GM23338 (cell line): Measurements from ENCODE around the gene CHCHD3. TPM values are rescaled to one million over a fixed set of nuclear protein-coding genes. Genes with fewer than 3 reads are reported as not detected.
A peak's percentile ranks its signal among the peaks of the same experiment; 100 is the strongest.

Experiments
- ATAC-seq: fragments of 200-7000 bp; cut with Tn5 transposase; 3 replicates; pipeline ENCODE4 v1.9.1; 2020
- DNase-seq: peaks from one replicate; pipeline ENCODE4 v3.0.0-alpha.2; 2015; ENCODE audit warnings: low spot score
- H2AFZ ChIP-seq: fragments of 200-600 bp; sonication (generic); 2 replicates; pipeline ENCODE4 v1.8.0; 2016; ENCODE audit warnings: antibody characterized with exemption, mild to moderate bottlenecking, moderate library complexity
- H3F3A ChIP-seq: fragments of 200-600 bp; sonication (generic); replicated peaks from 2 replicates; pipeline ENCODE4 v1.8.0; 2017; ENCODE audit warnings: antibody characterized with exemption, mixed run types, low read depth
- H3K27ac ChIP-seq: fragments of 200-600 bp; sonication (generic); 2 replicates; pipeline ENCODE4 v1.6.1; 2016; ENCODE audit warnings: low read depth
- H3K27me3 ChIP-seq: fragments of 200-600 bp; sonication (generic); 2 replicates; pipeline ENCODE4 v1.8.0; 2016; ENCODE audit warnings: mild to moderate bottlenecking, mixed run types, moderate library complexity; ENCODE audit not compliant: insufficient read depth
- H3K36me3 ChIP-seq: fragments of 200-600 bp; sonication (generic); 2 replicates; pipeline ENCODE4 v1.8.0; 2016; ENCODE audit warnings: mild to moderate bottlenecking; ENCODE audit not compliant: insufficient read depth
- H3K4me1 ChIP-seq: fragments of 200-600 bp; sonication (generic); 2 replicates; pipeline ENCODE4 v1.8.0; 2016; ENCODE audit warnings: mild to moderate bottlenecking, moderate library complexity; ENCODE audit not compliant: insufficient read depth
- H3K4me2 ChIP-seq: fragments of 200-600 bp; sonication (generic); 2 replicates; pipeline ENCODE4 v1.7.1; 2017; ENCODE audit warnings: mixed run types
- H3K4me3 ChIP-seq: fragments of 200-600 bp; sonication (generic); 2 replicates; pipeline ENCODE4 v1.6.1; 2016; ENCODE audit warnings: mixed run types
- H3K79me2 ChIP-seq: fragments of 200-600 bp; sonication (generic); replicated peaks from 2 replicates; pipeline ENCODE4 v1.8.0; 2017; ENCODE audit warnings: mild to moderate bottlenecking; ENCODE audit not compliant: insufficient read depth
- H3K9me2 ChIP-seq: fragments of 200-600 bp; sonication (generic); 2 replicates; pipeline ENCODE4 v1.8.0; 2017; ENCODE audit not compliant: insufficient read depth
- H4K20me1 ChIP-seq: fragments of 200-600 bp; sonication (generic); replicated peaks from 2 replicates; pipeline ENCODE4 v1.8.0; 2017; ENCODE audit warnings: mild to moderate bottlenecking; ENCODE audit not compliant: insufficient read depth
- H3K27ac Mint-ChIP-seq: 2 replicates; pipeline ENCODE4 v1.8.0; 2020; ENCODE audit warnings: inconsistent platforms, mild to moderate bottlenecking, moderate library complexity, mixed read lengths
- H3K27me3 Mint-ChIP-seq: 3 replicates; pipeline ENCODE4 v1.8.0; 2022; ENCODE audit warnings: low read depth, mild to moderate bottlenecking, moderate library complexity, mixed read lengths, inconsistent platforms; ENCODE audit not compliant: insufficient read depth, poor library complexity
- H3K36me3 Mint-ChIP-seq: 3 replicates; pipeline ENCODE4 v1.8.0; 2021; ENCODE audit warnings: low read depth, mild to moderate bottlenecking, inconsistent platforms, moderate library complexity, mixed read lengths
- H3K4me1 Mint-ChIP-seq: 3 replicates; pipeline ENCODE4 v1.8.0; 2020; ENCODE audit warnings: mild to moderate bottlenecking, inconsistent platforms, mixed read lengths
- H3K4me3 Mint-ChIP-seq: 3 replicates; pipeline ENCODE4 v1.8.0; 2021; ENCODE audit warnings: moderate library complexity, mild to moderate bottlenecking, inconsistent platforms, mixed read lengths
- H3K9me3 Mint-ChIP-seq: 3 replicates; pipeline ENCODE4 v1.8.0; 2020; ENCODE audit warnings: moderate library complexity, mild to moderate bottlenecking, inconsistent platforms, mixed read lengths
- CTCF ChIP-seq, 2 experiments: fragments of 200-600 bp in 1 of 2; sonication (generic) in 1 of 2; conservative IDR thresholded peaks; 2 replicates each; pipeline versions ENCODE4 v1.5.1 to v1.6.1; 2016 to 2017; ENCODE audit warnings: antibody characterized with exemption in 2 of 2, low read depth in 2 of 2, mild to moderate bottlenecking in 2 of 2, moderate library complexity in 1 of 2
- ETS1 ChIP-seq: IDR thresholded peaks from 2 replicates; pipeline ENCODE4 v1.6.1; 2016; ENCODE audit warnings: antibody characterized with exemption
- EZH2phosphoT487 ChIP-seq: fragments of 200-600 bp; sonication (generic); IDR thresholded peaks from one replicate; pipeline ENCODE4 v1.8.1; 2018; ENCODE audit warnings: antibody characterized with exemption; ENCODE audit not compliant: unreplicated experiment
- JUNB ChIP-seq: IDR thresholded peaks from one replicate; pipeline ENCODE4 v1.6.1; 2016; ENCODE audit warnings: antibody characterized with exemption; ENCODE audit not compliant: unreplicated experiment
- NANOG ChIP-seq: IDR thresholded peaks from 2 replicates; pipeline ENCODE4 v1.6.1; 2016; ENCODE audit warnings: antibody characterized with exemption, borderline replicate concordance
- REST ChIP-seq: IDR thresholded peaks from one replicate; pipeline ENCODE4 v1.6.1; 2018; ENCODE audit warnings: antibody characterized with exemption; ENCODE audit not compliant: unreplicated experiment
- STAT1 ChIP-seq: IDR thresholded peaks from one replicate; pipeline ENCODE4 v1.6.1; 2016; ENCODE audit warnings: antibody characterized with exemption; ENCODE audit not compliant: unreplicated experiment
- ZNF331 ChIP-seq: fragments of 250-450 bp; sonication (Bioruptor Pico); IDR thresholded peaks from 2 replicates; pipeline ENCODE4 v1.5.0; 2020; ENCODE audit warnings: low read depth, mild to moderate bottlenecking, moderate library complexity
- polyA plus RNA-seq: library from polyadenylated mRNA; unstranded; fragments of >200 nt; fragmentation: Nextera tagmentation; extraction: Ambion mirVana; gene quantifications from 2 replicates; pipeline ENCODE4 v1.2.1, GENCODE V29; 2016
- total RNA-seq: library from RNA; depleted of rRNA; stranded (reverse); fragments of >200 nt; shearing (Covaris generic); gene quantifications from 2 replicates; pipeline ENCODE4 v1.2.3, GENCODE V29; 2014

The CHCHD3 gene
- total and polyA plus RNA-seq, 2 experiments from 2014 or later = 107 to 131 TPM

- DNase-seq = peak; percentile 41
- Histone ChIP-seq H3F3A (no peaks in the 10 kb centered on the region), H3K36me3 (peaks cover 5% of the 10 kb centered on the region; the same call in 1 of the 2 replicates), H3K27me3 (no peaks in the 10 kb centered on the region), H3K27ac (peak overlapping the region; percentile 68), H4K20me1 (peaks cover 44% of the 10 kb centered on the region), H3K79me2 (peaks cover 100% of the 10 kb centered on the region), H3K9me2 (no peaks in the 10 kb centered on the region), H3K4me1 (peaks cover 12% of the 10 kb centered on the region), H2AFZ (no peak overlapping the region), H3K4me3 (no peak overlapping the region), H3K4me2 (peak overlapping the region; percentile 56; the same call in 1 of the 2 replicates)
- H3K27me3 Mint-ChIP-seq = no peaks in the 10 kb centered on the region
- peak overlapping the region; percentile 22; the same call in 2 of the 3 replicates for H3K4me3 Mint-ChIP-seq
- peaks cover 28% of the 10 kb centered on the region for H3K4me1 Mint-ChIP-seq
- H3K27ac Mint-ChIP-seq = peak overlapping the region; percentile 81
- H3K36me3 Mint-ChIP-seq = peaks cover 32% of the 10 kb centered on the region; the same call in 2 of the 3 replicates
- no peaks in the 10 kb centered on the region for H3K9me3 Mint-ChIP-seq
- TF ChIP-seq ZNF331 (CRISPR knock-in tag) = no peak
- no peak for TF ChIP-seq REST
- TF ChIP-seq STAT1 = no peak
- TF ChIP-seq ETS1 = no peak
- TF ChIP-seq JUNB = no peak
- no peak for TF ChIP-seq EZH2phosphoT487
- ATAC-seq = peak; percentile 85
Observed at GRCh38 chr7:133070562-133070961, 11.3 kb downstream of the CHCHD3 start.

DNA sequence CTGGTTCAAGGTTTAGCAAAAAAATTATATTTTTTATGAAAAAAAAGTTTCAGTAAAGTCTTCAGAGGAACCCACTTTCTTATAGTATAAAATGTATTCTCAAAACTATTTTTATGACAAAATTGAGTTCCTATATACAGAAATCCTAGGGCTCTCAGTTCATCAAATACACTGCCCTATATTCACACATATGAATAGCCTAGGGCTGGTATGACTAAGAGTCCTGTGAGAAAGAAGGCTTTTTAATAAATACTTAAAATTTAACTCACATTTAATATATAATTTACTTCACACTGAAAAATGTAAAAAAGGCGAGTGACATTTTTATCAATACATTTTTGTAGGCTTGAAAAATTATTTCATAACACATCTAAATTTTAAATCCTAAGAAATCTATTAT, 16.6 kb downstream of the CHCHD3 start:
- no peak overlapping the region for H2AFZ ChIP-seq
- peaks cover 5% of the 10 kb centered on the region; the same call in 1 of the 2 replicates for H3K36me3 ChIP-seq
- H3K4me2 ChIP-seq = no peak overlapping the region
- H3F3A ChIP-seq = no peaks in the 10 kb centered on the region
- H3K27ac ChIP-seq = no peak overlapping the region
- DNase-seq (no peak), ATAC-seq (no peak)
- Mint-ChIP-seq H3K36me3 (peaks cover 27% of the 10 kb centered on the region), H3K27me3 (peaks cover 3% of the 10 kb centered on the region), H3K4me3 (no peak overlapping the region), H3K27ac (no peak overlapping the region), H3K4me1 (peaks cover 6% of the 10 kb centered on the region), H3K9me3 (no peaks in the 10 kb centered on the region)
- H3K9me2 ChIP-seq = no peaks in the 10 kb centered on the region
- peaks cover 100% of the 10 kb centered on the region for H3K79me2 ChIP-seq
- H3K4me3 ChIP-seq = no peak overlapping the region
- H3K4me1 ChIP-seq = no peaks in the 10 kb centered on the region
- no peaks in the 10 kb centered on the region for H3K27me3 ChIP-seq
- TF ChIP-seq EZH2phosphoT487 (no peak), JUNB (no peak), NANOG (no peak), CTCF (conservative IDR thresholded peaks at IDR 0.05; ENCODE audit: low read depth in 2 of 2) (no peak), STAT1 (no peak), ZNF331 (CRISPR knock-in tag) (no peak)
- H4K20me1 ChIP-seq = peaks cover 43% of the 10 kb centered on the region
